ENCODE data around the gene SLC36A1.

DNA sequence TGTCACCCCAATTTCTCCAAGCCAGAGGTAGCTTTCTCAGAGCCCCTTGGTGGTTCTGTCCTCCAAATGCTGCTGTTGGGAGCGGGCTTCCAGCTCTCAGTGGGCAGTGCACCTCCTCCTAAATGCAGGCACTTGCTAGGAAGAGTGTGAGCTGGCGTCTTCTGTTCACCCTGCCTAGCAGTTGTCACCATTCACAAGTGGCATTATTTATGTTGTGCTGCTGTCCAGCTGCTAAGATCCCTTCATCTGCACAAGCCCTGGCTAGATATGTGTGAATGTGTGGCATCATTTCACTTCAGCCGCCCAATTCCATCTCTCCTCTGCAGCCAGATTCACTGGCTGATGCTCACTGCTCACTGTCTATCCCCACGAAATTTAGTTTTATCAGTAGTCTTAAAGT is 43.7 kb downstream of the SLC36A1 start:
- TF ChIP-seq GABPA (IDR thresholded peaks at IDR 0.05; ENCODE audit: borderline replicate concordance, insufficient read depth, low read length) (no peak), CEBPB (IDR thresholded peaks at IDR 0.05; ENCODE audit: low read depth, low read length) (no peak), EZH2 (IDR thresholded peaks at IDR 0.05; ENCODE audit: low read depth, low read length, severe bottlenecking) (no peak)
